HG03439 (cell line): Measurements from ENCODE around the gene TIPIN.
A peak's percentile ranks its signal among the peaks of the same experiment; 100 is the strongest.
"Not testable (repeated sequence)": the region's sequence is repeated elsewhere in the genome, so short reads cannot be mapped to it uniquely, and the experiment has no call there.

Source experiments
- ATAC-seq: cut with Tn5 transposase; IDR thresholded peaks from one replicate; pipeline ENCODE4 v1.9.1; 2021; ENCODE audit warnings: mild to moderate bottlenecking, moderate library complexity; ENCODE audit not compliant: unreplicated experiment

TIPIN gene, protein sequence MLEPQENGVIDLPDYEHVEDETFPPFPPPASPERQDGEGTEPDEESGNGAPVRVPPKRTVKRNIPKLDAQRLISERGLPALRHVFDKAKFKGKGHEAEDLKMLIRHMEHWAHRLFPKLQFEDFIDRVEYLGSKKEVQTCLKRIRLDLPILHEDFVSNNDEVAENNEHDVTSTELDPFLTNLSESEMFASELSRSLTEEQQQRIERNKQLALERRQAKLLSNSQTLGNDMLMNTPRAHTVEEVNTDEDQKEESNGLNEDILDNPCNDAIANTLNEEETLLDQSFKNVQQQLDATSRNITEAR

DNA sequence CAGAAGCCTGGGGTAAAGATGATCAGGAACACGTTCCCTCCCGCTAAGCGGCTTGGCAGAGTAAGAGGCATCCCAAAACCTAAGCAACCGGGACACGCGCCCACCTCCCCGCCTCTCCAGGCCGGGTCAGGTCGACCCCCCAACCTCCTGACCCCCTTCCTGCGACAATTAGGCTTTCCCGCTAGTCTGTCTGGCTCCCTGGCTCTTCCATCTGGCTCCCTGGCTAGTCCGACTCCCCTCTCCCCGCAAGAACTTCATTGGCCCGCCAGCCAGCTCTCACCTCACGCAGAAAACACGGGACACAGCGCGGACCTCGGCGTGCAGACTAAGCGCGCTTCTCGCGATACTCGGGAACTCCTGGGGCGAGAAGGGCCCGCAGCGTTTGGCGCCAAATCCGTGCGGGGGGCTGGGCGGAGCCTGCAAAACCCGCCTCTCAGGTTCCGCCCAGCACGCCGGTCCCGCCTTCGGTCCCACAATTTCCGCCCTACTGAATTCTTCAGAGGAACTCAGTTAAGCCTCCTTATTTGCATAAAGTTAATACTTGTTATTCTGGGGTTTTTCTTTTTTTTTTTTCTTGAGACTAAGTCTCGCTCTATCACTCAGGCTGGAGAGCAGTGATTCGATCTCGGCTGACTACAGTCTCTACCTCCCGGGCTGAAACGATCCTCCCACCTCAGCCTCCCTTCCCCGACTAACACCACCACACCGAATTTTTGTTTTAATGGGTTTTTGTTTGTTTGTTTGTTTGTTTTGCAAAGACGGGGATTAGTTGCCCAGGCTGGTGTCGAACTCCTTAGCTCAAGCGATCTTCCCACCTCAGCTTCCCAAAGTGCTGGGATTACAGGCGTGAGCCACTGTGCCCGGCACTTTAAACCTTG lies at the start of gene TIPIN:
TSS of gene TIPIN (minus strand) at position 327 of the 878 bp plus-strand sequence. CDS start 3,738 bp downstream, outside the sequence.
- ATAC-seq = peak; percentile 88

DNA sequence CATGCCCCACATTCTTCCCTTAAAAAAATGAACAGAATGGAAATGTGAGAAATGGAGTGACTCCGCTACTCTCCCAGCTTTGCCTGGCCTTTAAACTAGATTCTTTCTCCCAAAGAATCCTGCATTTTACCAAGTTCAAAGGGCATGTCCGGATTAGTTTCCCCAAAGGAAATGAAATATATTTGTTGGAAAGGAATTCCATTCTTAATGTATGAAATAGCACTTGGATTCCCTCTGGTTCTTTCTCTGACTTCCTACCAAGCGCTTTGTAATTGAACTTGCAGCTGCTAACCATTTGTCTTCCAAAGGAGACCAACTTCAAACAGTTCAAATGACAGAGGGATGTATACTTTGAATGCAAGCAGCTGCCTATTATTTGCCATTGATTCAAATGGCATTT lies 49.1 kb upstream of the TIPIN start:
- ATAC-seq = no peak

DNA sequence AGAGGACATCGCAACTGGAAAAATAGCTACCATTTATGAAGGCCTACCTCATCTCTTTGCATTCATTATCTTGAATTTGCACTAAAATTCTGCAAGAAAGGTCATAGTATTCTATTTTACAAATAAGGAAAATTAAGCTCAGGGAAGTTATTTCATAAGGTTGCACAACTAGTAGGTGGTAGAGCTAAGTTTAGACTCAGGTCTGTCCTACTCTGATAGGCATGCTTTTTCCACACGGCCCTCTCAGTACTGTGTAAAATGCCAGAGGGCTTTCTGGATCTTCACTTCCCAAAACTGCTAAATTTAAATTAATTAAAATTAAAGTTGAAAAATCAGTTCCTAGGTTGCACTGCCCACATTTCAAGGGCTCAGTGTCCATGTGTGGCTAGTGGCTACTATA lies 48.5 kb upstream of the TIPIN start:
- ATAC-seq = no peak

DNA sequence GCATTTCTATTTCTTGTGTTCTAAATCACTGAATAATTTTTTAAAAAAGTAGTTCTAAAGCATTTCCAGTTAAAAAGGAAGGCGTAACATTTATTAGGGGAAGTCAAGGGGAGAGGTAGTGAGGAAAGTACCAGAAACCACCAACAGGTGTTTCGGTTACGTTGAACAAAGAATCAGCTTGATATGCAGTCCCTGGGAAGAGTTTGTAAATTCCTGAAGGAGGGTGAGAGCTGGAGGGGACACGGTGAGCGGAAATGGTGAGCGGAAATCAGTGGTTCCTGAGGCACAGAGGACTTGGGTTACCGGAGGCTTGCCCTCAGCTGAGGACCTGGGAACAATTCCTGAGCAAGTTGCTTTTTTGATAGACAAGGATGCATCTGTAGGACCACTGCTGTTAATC lies 48.0 kb upstream of the TIPIN start:
- no peak for ATAC-seq

DNA sequence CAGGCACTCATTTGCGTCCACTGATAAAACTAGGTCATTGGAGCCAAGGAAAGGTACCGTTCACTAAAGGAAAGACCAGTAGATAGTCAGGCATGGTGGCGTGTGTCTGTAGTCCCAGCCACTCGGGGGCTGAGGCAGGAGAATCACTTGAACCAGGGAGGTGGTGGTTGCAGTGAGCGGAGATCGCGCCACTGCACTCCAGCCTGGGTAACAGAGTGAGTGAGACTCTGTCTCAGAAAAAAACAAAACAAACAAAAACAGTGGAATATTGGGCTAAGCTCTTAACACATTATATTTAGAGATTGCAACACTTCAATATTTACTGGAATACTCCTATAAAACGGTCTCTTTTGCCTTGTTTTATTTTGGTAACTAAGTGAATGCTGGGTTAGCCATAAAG lies 47.6 kb upstream of the TIPIN start:
- ATAC-seq = no peak

DNA sequence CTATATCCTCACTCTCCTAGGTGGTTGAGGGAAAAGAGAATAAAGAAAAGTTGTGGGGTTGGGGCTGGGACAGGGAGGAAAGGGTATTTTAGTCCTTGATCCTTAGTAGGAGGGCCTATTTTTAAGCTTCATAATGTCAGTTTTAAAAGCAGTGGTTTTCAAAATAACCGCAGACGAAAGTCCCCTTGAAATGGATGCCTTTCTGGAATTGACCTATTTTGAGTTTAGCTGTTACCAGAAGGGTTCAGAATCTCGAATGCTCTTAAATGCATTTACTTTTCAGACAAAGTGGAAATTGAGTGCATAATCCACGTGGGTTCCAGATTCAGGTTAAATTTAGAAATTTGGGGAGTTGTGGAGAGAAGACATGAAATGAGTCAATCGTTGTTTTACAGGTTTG lies 46.8 kb upstream of the TIPIN start:
- no peak for ATAC-seq

DNA sequence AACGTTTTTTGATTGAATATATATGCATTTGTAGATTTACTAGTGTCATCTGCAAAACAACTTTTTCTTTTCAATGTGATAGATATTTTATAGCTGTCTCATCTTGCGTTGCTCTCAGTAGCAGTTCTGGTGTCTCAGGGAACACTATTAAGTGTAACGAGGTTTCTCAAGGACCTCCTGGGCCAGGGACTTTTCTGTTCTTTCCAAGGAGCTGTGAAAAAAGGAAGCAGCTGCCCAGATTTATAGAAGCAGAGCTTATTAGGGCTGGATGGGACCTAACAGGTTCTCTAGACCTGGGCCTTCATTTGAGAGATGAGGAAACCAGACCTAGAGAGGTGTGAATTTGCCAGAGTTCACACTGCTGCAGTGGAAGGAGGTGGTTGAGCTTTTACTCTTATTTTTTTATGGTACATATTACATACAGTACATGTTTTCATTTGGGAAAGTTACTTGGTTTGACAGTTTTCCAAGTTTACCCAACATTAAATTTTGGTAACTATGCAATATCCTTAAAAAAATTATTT lies 46.3 kb upstream of the TIPIN start:
- no peak for ATAC-seq

DNA sequence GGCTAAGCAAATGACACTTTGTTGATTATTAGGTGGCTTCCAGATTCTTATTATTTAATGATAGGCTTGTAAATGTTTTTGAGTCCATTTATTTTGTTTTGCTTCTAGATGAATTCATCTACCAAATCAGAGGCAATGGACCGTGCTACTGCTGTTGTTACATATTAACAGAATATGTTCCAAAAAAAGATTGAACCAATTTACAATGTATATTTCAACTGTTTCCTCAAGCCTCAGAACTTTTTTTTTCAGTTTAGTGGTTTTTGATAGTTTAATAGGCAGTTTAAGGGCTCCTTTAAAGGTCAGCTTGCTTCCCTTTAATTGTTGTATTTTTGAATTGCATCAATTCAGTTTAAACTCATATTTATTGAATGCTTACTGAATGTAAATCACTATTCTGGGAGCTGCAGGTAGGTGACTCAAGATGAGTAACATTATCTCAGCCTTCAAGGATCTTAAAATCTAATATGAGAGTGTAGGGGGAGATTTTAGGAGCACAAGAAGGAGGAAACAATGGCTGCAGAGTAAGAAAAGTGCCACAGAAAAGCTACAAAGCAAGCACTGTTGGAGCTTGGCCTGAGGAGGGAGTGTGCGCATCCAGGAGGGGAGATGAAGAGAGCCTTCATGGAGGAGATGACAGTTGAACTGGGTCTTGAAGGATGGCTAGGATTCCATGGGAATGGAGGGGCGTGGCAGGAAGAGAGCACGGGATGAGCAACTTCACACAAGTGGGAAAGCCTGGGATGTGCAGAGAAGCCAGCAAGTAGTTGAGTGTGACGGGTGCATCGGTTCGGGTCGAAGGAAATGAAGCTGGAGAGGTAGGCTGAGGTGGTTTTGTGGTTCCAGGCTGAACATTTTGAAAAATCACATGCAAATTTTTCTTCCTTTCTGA lies 44.9 kb upstream of the TIPIN start:
- ATAC-seq = no peak

DNA sequence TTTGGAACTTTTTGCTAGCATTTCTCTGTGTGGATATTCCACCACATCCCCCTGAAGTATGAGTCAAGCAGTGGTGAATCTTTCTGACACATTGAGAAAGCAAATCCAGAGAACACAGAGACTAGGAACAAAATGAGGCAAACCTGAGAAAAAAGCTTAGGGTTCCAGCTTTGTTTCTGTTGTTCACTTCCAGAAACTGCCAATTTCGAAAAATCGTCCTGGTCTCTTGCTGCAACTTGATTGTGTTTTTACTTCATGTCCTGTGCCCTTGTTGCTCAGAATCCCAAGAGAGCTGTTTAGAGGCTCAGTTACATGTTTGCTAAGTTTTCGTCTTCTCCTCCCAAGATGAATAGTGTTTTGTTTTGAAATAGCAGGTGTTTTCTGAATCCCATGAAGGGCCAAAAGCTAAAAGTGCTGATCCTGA lies 43.9 kb upstream of the TIPIN start:
- no peak for ATAC-seq

DNA sequence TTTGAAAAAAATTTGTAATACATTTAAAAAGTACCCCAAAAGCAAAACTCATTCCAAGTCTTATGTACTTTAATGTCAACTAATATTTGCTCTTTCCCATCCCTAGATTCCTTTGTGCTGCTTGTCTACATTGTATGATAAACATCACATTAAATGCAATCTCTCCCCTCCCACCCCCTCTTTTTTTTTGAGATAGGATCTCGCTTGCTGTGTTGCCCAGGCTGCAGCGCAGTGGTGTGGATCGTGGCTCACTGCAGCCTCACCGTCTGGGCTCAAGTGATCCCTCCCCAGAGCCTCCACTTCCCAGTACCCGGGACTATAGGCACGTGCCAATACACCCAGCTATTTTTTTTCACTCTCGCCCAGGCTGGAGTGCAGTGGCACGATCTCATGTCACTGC lies 42.8 kb upstream of the TIPIN start:
- no peak for ATAC-seq

DNA sequence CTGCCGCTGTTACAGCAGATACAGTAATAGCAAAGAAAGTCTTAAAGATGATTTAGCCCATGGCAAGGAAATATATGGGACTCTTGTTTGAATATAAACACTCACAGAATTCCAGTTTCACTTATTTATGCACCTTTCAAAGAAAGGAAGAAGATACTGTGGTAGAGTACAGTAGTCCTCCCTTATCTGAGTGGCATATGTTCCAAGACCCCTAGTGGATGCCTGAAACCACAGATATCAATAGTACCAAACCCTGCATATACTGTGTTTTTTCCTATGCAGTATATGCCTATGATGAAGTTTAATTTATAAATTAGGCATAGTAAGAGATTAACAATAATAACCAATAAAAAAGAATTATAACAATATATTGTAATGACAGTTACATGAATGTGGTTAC lies 38.4 kb upstream of the TIPIN start:
- no peak for ATAC-seq

DNA sequence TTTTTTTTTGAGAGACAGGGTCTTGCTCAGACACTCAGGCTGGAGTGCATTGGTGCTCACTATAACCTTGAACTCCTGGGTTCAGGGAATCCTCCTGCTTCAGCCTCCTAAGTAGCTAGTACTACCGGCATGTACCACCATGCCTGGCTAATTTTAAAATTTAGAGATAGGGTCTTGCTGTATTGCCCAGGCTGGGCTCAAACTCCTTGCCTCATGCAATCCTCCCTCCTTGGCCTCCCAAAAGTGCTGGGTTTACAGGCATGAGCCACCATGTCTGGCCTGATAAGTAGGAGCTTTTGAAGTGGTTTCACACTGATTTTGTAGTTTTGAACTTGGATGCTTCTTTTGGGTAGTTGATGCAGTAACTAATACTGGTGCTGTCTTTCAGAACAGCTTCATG lies 38.0 kb upstream of the TIPIN start:
- ATAC-seq = no peak

DNA sequence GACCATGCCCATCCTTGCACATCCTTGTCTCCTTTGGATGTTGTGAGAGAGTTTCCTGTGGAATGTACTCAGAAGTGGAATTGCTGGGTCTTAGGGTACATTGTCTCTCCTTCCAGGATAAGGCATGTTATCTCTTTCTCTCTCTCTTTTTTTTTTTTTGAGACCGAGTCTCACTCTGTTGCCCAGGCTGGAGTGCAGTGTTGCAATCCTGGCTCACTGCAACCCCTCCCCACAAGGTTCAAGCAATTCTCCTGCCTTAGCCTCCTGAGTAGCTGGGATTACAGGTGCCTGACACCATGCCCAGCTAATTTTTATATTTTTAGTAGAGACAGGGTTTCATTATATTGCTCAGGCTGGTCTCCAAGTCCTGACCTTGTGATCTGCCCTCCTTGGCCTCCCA lies 36.6 kb upstream of the TIPIN start:
- ATAC-seq = not testable (repeated sequence)

DNA sequence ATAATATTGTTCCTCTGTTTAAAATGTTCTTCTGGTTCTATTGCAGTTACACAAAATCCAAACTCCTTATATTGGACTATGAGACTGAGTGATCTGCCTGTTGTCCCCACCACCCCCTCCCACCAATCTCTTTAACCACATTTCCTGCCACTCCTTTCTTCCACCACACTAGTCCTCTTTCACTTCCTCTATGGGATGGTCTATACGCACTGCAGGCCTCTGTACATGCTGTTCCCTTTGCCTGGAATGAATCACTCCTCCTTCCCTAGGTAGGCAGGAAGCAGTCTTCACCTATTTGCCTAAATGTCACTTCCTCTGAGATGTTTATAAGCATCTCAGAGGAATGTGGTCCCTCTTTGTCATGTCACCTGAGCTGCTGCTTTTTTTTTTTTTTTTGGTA lies 34.2 kb upstream of the TIPIN start:
- no peak for ATAC-seq

DNA sequence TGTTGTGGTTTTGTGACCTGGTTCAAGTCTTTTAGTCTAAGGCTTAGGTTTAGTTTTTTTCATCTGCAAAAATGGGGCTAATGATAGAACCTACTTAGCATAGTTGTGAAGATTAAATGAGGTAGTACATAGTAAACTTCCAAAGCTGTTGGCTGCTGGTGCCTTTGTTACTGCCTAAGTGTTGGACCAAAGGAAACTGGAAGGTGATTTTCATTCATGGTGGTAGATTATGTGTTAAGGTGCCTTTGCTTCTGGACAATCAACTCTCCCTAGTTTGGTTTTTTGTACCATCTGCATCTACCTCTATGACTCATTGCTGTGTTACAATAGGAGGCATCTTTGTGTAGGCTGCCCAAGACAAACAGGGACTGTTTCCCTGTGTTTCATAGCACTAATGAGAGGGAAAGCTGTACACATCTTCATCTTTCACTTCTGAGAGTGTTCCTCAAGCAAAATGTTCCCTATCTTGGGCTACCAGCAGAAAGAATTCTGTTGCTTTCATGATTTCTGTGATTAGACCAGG lies 33.4 kb upstream of the TIPIN start:
- ATAC-seq = no peak

DNA sequence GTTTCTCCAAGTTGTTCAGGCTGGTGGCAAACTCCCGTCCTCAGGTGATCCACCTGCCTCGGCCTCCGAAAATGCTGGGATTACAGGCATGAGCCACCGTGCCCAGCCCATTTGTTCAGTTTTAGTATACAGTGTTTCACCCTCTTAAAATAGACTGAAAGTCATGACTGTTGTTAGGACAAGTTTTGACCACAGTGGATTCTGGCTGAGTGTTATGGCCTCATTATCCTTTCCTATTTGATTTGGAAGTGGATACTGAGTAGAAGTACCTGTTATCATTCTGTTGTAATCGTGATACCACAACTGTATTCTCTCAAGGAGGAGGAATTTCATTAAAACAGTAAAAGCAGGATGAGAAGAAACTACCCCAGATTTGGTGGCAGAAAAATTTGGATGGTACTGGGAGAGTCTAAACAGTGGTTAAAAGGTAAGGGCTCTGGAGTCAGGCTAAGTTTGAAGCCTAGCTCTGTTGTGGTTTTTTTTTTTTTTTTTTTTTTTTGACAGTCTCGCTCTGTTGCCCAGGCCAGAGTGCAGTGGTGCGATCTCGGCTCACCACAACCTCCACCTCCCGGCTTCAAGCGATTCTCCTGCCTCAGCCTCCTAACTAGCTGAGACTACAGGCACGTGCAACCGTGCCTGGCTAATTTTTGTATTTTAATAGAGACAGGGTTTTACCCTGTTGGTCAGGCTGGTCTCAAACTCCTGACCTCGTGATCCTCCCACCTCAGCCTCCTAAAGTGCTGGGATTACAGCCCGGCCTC lies 32.8 kb upstream of the TIPIN start:
- ATAC-seq = no peak

DNA sequence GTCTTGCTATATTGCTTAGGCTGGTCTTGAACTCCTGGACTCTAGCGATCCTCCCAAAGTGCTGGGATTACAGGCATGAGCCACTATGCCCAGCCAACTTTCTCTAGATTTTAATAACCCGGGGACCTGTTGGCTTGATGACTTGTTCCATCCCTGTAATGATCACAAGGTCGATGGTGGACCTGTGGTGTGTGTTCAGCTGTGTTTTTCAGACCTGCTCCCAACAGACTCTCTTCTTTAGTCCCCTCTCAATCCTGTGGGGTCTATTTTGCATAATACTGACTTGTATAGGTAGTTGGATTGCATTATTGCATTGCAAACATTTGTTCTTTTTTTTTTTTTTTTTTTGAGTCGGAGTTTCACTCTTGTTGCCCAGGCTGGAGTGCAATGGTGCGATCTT lies 32.1 kb upstream of the TIPIN start:
- no peak for ATAC-seq

DNA sequence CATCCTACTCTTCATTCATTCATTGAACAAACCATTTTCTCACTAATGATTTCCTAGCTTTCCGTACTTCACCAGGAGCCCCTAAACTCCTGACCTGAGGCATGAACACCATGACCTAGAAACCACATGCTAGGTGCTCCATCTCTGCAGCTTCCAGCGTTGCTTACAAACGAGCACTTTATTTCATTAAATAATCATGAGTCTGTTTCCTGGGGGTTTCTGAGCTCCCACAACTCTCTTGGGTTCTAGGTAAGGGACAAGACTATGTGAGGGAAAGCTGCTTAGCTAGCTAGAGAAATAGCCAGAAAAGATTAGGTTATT lies 31.5 kb upstream of the TIPIN start:
- ATAC-seq = no peak

DNA sequence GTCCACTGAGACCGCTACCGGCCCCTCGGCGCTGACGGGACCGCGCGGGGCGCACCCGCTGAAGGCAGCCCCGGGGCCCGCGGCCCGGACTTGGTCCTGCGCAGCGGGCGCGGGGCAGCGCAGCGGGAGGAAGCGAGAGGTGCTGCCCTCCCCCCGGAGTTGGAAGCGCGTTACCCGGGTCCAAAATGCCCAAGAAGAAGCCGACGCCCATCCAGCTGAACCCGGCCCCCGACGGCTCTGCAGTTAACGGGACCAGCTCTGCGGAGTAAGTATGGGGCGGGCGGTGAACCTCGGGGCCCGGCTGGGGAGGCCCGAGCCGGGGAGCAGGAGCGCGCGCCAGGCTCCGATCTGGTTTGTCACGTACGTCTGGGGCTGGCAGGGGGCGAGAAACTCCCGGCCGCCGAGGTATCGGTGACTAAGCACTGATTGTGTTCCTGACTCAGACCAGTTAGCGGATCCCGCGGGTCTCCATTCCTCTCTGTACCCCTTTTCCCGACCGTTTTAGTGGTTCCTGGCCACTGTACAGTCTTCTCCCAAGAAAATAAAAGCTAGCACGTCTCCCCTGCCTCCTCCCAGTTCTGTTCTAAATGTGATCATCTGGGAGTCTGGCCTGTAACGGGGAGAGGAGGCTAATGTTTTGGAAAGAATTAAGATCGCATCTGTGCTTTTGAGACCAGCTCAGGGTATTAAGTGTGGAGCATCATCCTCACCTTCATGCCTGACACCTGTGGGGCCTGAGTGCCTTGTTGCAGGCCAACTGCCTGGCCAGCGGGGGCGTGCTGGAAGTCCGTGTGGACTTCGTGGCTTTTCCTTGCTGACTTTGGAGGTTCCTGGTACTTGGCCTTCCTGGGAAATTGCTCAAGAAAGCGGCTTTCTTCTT lies 30.9 kb upstream of the TIPIN start:
- ATAC-seq = peak; percentile 26
